ENCODE data around the gene MYO3B.

MYO3B gene

DNA sequence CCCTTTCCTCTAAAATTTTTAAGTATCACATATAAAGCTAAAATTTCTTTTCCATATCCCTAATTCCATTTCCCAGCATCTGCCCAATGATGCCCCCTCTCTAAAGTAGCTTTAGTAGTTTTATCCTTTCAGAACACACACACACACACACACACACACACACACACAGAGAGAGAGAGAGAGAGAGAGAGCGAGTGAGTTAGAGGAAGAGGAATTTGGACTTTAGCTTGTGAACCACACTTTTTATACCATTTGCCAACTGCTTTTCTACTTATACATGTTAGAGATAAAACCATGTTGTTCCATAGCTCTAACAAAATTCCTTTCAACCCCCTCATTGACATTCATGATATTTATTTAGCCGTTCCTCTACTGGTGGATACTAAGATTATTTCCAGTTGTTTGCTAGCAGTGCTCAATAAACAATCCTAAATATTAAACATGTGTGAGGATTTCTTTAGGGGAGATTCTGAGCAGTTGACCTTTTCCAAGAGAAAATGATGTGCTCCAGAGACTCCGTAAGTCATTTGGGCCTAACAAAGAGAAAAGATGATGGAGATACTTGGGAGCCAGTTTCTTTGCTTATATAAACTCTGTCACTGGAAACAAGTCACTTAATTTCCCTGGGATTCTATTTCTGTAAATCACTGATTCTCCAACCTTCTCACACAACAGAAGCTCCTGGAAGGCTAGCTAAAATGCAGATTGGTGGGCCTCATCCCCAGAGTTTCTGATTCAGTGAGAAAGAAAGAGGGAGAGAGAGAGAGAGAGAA lies 307.5 kb downstream of the MYO3B start:
- no peak for DNase-seq

DNA sequence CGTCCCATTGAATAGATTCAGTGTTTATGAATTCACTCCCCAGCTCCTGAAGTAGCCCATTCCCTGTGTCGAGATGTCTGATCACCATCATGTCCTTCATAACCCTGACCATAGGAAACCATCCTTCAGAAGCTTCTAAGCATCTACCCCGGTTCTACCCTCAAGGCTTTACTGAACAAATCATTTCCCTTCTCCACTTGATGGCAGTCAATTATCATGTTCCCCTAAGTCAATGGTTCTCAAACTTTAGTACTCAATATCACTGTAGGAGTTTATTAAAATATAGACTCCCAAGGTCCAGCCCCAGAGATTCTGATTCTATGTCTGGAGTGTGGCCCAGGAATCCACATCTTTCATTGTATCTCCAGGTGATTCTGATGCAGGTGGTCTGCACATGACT lies 308.8 kb downstream of the MYO3B start:
- DNase-seq, result no peak

DNA sequence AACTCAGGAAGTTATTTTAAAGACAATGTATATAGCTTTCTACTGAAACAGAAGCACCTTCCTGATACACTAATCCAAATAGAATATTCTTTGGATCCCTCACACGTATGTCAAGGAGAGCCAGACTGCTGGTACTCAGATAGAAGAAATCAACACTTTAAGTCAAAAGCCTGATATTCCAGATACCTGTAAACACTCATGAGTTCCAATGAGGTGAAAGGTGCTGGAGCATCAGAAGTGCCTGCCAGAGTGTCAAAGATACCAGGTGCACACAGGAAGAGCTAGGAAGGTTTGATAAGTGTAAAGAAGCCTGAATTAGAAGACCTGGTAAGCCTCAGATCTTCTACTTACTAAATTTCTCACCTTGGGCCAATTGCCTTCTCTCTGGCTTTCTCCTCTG lies 310.9 kb downstream of the MYO3B start:
- no peak for DNase-seq

DNA sequence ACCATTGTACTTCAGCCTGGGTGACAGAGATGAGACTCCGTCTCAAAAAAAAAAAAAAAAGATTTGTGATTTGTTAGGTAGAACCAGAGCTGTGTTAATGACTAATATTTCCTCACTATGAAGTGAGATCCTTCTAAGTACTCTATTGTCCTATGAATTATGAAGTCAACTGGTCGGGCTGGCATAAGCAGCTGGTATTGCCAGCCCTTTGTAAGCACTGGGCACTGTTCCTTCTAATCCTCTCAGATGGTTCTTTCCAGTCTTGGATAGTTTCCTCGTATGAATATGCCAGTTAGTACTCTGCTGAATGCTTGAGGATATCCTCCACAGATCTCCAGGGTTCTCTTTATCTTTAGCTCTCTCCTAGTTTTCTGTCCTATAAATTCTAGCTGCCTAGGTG lies 314.1 kb downstream of the MYO3B start:
- DNase-seq, result no peak

DNA sequence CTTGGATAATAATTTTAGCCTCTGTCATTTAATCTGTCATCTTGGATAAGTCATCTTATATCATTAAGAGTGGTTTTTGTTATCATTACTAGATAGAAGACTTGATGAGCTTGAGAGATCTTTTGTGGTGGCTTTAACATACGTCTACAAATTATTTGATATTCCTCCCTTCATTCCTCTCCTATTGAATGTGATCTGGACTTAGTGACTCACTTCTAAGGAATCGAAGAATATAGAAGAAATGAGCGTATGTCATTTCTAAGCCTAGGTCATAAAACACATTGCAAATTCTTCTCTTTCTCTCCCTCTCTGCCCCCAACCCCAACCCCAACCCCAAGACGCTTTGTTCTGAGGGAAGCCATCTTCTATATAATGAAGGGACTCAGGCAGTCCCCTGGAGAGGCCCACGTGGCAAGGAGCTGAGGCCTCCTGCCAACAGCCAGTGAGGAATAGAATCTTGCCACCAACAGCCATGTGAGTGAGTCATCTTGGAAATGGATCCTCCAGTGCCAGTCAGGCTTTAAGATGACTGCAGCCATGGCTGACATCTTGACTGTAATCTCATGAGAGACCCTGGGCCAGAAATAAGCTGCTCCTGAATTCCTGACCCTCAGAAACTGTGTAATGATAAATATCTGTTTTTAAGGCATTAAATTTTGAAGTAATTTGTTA lies 315.6 kb downstream of the MYO3B start:
- DNase-seq, result peak; percentile 66

DNA sequence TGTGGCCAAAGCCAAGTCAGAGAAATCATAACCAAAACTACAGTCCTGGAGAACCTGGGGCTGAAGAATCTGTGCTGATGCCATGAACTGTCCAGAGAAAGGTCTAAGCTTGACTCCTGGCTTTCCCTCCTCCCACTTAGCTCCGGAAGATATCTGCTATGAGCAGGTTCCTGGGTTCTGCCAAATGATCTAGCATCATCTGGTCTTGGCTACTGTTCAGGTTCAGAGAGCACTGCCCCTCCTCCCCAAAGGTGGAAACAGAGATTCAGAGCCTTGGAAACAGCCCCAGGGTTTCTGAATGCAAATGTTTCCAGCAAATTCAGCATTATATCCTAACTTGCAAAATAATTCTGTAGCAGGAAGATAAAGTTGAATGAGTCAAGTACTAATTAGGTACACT lies 317.9 kb downstream of the MYO3B start:
- peak; percentile 50 for DNase-seq

DNA sequence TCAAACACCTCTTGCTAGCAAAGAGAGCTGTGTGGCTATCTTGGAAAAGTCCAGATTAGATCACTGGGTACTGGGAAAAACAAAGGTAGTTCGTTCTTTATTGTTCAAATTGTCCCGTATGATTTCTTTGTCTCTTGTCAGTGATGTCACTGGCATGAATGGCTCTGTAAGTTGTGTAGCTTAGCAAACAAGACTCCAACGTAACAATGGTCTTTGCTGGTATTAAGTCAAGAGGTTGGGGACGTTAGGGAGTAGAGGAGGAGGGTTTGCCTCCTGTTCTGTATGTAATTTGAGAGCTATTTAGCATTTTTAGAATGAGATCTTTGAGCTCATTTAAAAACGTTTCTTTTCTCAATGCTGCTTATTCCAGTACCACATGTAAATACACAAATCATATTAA lies 320.7 kb downstream of the MYO3B start:
- DNase-seq, result no peak

DNA sequence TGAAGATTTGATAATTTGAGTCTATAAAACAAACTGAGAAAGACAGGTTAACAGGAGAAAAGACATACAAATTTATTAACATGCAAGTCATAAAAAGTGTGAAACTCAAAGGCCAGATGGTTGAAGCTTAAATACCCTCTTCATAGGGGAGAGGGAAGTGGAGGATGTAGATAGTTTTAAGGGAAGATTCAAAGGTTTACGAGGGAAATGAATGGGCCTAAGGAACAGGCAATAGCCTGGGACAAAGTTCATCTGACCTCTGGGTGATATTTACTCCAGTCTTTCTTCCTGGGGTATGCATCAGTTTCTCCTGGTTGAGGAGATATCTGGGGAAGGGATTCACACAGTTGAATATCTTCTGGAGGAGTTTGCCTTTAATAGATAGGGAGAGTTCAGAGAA lies 322.2 kb downstream of the MYO3B start:
- DNase-seq, result no peak

DNA sequence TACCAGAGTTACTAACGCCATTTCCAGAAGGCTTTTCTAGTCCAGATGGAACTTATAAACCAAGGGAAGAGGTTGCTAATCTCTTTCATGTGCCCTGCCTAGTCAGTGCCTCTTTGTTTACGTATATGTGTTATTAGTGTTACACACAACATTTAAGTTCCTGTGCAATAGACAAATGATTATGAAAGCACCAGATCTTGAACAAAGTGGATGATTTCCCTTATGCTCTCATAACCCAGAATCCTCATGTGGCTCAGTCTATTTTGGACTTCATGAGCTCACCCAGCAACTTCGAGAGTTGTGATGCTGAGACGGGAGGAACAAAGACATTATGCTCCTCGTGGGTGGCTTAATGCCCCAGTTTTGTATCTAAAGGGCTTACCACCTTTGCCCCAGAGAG lies 322.8 kb downstream of the MYO3B start:
- DNase-seq, result no peak

DNA sequence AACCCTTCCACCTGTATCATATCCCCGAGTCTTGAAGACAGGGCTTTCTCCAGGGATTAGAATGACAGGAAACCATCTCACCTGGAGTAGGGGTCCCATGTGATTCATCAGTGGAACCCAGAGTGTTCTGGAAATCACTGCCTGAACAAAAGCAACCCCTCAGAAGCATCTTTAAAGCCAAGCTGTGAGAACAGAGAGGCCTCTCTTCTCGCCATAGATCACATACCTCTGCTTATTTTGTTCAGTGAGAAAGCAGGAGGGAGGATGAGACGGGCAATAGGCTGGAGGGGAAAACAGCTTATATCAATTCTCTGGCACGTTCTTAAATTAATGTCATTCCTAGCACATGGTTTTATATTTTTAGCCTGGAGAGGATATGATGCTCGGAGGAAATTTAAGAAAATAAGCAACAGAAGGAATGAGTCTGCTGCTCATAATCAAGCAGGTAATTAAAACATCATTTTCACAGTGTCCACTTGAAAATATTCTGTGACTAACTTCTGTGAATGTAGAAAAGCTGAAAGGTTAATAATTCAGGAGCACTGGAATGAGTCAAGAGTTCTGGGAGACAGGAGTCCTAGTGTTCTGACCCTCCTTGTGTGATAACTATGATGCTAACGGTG lies 323.6 kb downstream of the MYO3B start:
- no peak for DNase-seq

DNA sequence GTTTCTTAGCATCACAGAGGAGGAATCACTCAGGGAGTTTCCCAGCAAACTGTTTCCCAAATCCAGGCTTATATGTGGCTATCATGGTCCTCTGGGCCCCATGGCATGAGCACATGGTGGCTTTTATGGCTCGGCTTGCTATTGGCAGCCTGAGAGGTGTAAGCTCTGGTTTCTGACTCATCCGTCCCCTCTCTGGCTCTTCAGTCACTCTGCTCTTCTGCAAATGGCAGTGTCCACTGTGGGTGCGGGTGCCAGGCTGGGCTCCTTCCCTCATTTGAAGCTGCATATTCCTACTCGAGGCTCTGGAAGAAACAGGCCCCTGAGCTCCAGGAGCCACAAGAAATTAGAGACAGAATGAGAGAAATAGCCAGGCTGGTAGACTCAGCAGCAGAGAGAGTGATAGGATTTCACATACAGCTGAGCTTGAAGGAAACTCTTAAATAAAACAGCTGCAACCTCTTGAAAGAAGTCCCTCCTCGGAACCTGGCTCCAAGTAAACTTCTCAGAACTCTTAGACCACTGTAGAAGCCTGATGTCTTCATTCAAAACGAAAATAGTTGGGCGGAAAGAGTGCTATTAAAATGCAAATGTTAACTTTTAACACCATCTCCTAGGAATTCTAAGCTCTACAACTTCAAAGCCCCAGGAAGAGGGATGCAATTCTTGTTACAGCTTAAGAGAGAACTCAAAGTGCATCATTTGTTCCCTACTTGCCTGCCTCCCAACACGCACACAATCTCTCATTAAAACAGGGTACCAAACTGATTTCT lies 324.6 kb downstream of the MYO3B start:
- no peak for DNase-seq

DNA sequence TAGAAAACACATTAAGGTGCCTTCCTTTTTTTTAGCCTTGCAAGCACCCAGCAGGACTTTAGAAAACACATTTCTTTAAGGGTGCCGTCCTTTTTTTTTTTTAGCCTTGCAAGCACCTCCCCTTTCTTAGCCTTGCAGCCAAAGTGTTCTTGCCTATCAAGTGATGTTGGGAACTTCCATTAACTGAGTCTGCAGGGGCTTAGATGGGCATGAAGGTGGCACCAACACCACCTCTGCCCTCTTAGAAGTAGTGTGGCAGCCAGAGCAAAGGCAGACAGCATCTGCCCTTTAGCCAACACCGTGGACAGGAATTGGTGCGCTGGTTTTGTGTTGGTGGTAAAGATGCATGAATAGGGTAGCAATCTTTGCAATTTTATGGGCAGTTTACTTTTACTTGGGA lies 325.6 kb downstream of the MYO3B start:
- no peak for DNase-seq

DNA sequence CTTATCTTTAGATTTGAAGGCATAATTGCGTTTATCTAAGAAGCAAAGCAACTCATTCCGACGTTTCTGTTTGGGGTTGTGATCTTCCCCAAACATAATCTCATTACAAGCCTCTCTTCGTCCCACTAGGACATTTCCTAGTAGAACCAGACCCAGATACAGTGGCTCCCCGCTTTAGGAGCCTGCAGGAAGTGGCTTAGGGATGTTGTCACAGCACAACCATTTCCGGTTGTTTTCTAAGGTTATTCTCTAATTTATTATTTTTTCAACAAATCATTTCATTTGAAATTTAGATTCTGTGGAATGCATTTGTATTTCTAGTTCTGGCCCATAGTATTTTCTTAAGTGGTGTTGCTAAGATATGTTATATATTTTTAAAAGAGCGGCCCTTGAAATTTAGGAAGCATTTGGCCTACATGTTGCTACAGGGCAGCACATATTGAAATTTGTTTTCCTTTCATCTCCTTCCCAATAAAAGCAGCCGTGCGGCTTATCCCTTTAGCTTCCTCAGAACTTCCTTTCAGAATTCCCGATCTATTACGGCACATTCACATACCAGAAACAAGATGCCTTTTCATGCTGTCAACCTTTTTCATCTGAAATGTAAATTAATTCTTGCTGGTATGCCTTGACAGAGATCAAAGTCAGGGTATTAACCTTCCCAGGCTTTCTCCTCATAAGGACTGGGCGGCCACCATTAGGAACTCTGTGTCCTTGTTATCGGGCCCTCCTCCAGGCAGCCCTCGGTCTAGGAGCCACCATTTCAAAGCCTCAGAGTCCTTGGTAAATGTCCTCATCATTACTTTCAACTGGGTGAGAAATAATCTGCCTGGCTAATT lies 326.2 kb downstream of the MYO3B start:
- no peak for DNase-seq

DNA sequence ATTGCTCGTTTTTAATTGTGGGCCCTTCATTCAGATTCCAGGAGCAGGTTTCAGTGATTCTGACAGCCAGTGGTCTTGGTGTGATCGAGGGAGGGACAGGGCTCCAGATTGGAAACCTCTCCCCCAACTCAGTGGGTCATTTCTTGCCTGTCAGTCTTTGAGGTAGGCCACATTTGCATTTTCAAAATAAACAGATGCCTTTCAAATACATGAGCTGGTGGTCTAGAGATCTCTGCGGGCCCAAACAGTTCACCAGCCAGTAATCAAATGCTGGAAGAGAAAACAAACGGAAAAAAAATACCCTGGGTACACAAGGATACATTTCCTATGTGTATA lies 326.8 kb downstream of the MYO3B start:
- DNase-seq, result no peak

DNA sequence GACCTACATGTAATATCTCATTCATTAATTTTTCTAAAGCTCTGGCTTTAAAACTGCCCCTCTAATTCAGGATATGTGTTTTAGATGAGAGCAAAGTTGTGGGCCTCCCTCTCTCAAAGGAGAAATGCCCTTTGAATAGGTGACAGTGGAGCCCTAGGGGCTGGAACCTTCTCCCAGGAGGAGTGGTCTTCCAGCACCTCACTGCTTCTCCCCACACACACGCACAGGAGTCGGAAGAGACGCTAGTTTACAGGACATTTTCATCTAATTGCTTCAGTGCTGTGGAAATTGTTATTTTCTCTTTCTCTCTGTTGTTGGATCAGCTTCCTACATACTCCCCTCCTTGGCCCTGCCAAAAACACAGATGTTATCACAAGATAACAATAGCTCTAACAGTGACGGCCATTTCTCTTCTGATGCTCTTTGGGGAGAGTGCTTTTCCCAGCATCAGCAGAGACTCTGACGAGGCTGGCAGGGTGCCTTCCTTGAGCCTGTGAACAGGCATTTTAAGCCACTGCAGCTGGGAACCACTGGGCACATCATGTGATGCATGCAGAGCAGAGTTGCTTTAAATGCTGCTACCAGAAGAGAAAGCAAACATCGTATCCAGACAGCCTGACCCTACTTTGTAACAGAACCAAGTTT lies 327.8 kb downstream of the MYO3B start:
- no peak for DNase-seq

DNA sequence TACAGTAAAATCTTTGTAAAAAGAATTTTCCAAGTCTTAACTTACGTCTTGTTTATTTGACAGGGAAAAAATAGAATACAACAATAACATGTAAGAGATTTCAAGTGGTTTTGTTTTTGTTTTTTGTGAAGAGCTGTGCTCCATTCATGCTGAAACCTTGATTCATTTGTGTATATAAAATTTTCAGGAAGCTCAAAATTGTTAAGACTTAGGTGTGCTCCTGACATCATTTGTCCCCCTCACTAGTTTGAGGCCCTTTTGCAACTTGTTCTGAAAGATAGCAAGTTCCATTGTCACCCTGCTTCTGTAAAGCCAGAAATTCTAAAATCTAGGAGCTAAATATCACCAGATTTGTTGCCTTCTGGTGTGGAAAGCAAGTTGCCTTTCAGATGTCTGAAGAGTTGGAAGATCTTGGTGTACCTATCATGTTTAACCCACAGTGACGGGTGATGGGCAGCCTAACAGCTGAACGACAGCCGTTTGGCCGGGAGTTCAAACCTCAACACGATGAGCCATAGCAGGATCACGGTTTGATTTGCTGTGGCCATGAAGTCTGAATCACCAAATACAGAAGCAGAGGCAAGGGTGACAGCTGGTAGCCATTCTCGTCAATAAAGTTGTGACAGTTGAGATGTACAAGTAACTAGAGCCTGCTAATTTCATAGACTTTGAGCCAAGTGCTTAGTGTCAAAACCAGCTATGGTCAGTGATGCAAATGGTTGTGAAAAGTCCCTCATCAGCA lies 331.7 kb downstream of the MYO3B start:
- no peak for DNase-seq

DNA sequence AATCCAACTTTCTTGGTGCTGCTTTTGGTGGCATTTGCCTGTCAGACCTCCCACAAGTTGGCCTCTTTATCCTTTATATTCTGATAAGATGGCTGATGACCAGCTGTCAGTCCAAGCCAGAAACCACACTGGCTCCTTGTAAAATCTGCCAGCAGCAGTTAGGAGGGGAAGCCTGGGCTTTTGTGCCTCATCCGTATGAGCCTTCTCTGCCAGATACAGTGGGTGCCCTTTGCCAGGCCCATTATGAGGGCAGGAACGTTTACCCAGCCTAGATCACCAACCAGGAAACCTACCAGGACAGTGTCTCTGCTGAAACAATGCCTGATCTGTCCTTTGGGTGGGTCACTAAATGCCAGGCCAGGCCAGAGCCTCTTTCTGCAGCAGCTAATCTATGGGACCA lies 334.3 kb downstream of the MYO3B start:
- no peak for DNase-seq

DNA sequence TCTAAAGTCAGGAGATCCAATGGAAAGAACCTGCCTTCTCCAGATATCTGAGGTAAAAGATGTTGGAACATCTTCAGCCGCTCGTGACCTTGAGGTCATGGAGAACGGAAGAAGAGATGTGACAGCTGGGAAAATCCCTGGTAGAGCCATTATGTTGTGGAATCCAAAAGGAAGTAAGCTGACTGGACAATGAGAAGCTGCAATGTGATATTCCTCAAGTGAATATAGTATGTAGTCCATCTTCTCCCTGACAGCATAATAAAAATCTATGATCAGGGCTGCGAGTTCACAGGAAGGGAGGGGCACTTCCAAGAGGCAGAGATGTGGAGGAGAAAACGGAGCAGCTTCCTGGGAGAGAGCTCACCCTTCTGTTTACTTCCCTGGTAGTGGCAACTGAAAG lies 336.2 kb downstream of the MYO3B start:
- DNase-seq, result peak; percentile 13

DNA sequence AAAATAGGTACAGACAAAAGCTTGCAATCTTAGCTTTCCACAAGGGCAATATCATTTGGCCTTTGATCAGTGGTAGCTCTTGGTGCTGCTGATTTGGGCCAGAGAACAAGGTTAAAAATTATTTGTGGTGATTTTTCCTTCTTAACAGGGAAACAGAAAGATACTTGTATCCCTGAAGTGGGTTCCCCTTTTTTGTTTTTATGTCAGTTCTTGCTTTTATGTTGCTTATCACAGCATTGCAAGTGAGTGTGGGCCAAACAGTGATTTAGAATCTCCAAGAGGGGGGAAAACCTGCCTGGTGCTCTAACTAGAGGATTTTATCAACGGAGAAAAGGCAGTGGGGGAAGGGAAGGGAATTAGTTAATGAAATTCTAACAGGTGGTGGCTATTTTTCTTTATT lies 339.6 kb downstream of the MYO3B start:
- DNase-seq, result no peak

DNA sequence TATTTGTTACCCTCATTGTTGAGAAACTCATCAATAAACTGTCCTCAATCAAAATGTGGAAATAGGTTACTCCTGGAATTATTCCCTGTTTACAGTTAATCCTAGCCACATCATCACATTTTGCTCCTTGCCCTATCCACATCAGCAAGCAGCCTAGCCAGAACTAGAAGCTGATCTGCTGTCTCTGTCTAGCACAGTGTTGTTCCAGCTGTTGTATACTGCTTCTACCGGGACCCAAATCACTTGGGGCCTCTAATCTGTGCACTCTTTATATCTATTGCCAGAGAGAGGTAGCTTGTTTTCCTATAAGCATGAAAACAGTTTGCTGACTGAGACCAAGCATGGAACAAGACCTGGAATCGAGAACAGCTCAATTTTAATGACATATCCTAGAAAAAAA lies 341.0 kb downstream of the MYO3B start:
- no peak for DNase-seq

DNA sequence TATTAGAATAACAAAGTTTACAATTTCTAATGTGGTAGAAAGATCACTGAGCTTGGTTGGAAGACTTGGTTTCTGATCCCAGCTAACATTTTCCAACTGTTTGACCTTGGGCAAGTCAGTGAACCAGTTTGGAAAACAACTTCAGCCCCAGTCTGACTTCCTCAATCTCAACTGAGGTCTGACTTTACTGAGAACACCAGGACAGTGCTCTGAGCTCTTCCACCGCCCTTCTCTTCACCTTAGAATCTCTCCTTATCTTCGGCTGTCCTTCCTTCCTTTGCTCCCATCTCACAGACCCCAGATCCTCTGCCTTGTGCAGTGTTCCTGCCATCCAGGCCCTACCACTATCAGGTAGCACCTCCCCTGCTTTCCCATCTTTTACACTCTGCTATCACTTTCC lies 343.4 kb downstream of the MYO3B start:
- DNase-seq, result no peak

DNA sequence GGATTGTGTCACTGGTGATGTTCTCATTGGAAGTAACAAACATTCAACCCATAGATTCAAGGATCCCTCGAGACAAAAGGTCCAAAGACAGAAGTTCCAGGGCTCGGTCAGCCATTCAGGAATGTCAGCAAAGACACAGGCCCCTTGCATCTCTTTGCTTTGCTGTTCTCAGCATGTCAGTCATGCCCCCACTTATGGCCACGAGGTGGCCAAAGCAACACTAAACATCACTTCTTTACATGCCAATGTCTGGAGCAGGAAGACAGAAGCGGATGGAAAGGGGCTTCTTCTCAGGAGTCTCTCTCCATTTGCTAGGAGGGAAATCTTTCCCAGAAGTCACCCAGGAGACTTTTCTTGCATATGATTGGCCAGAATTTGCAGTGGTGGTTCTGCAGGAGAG lies 345.6 kb downstream of the MYO3B start:
- DNase-seq, result no peak

All from NCI-H226 (cell line).